OCI-LY7 (cell line): ENCODE results near the gene MRPS23. TPM values are rescaled to one million over a fixed set of nuclear protein-coding genes. Genes with fewer than 3 reads are reported as not detected.

ENCODE experiments used
- BruUV-seq: library from RNA; stranded (reverse); fragments of 400-500 nt; replicated peaks from 2 replicates; lab custom pipeline; 2021; lab: Mats Ljungman, UMichigan
- CTCF ChIA-PET: fragments of 300-600 bp; sonication (Branson Sonifier 250); formaldehyde crosslinking; loops from one replicate; lab custom pipeline; 2022; ENCODE audit warnings: antibody characterized with exemption; ENCODE audit not compliant: unreplicated experiment; lab: Charles Lee
- POLR2A ChIA-PET: fragments of 300-600 bp; sonication (Branson Sonifier 250); formaldehyde crosslinking; loops from one replicate; lab custom pipeline; 2022; ENCODE audit warnings: antibody characterized with exemption; lab: Charles Lee
- DNase-seq: peaks from one replicate; pipeline ENCODE4 v3.0.0-alpha.2; 2015; ENCODE audit warnings: low spot score
- H2AFZ ChIP-seq: fragments of 200-600 bp; sonication (generic), shearing (Covaris generic); 2 replicates; pipeline ENCODE4 v1.6.1; 2014; ENCODE audit warnings: mild to moderate bottlenecking, antibody characterized with exemption, low read length, moderate library complexity
- H3K27ac ChIP-seq: fragments of 200-600 bp; sonication (generic); 2 replicates; pipeline ENCODE4 v1.5.1; 2014; ENCODE audit warnings: mixed run types, low read depth, mild to moderate bottlenecking, moderate library complexity, low read length, inconsistent platforms; ENCODE audit not compliant: poor library complexity, severe bottlenecking
- H3K36me3 ChIP-seq: fragments of 200-600 bp; sonication (generic); 2 replicates; pipeline ENCODE4 v1.6.1; 2014; ENCODE audit warnings: mild to moderate bottlenecking, antibody characterized with exemption, low read length, moderate library complexity, mixed read lengths; ENCODE audit not compliant: insufficient read depth
- H3K4me1 ChIP-seq: fragments of 200-600 bp; sonication (generic); 2 replicates; pipeline ENCODE4 v1.5.1; 2014; ENCODE audit warnings: mild to moderate bottlenecking, low read length; ENCODE audit not compliant: insufficient read depth, poor library complexity, severe bottlenecking
- H3K4me2 ChIP-seq: fragments of 200-600 bp; sonication (generic); 2 replicates; pipeline ENCODE4 v1.6.1; 2014; ENCODE audit warnings: mild to moderate bottlenecking, low read length
- H3K4me3 ChIP-seq: fragments of 200-600 bp; sonication (generic); 2 replicates; pipeline ENCODE4 v1.5.1; 2014; ENCODE audit warnings: mild to moderate bottlenecking, low read depth, low read length; ENCODE audit not compliant: poor library complexity, severe bottlenecking
- H3K79me2 ChIP-seq: fragments of 200-600 bp; sonication (generic); 2 replicates; pipeline ENCODE4 v1.6.1; 2016; ENCODE audit warnings: low read depth, mild to moderate bottlenecking, low read length, moderate library complexity, mixed read lengths; ENCODE audit not compliant: insufficient read depth
- H3K9me2 ChIP-seq: fragments of 200-600 bp; sonication (generic); 2 replicates; pipeline ENCODE4 v1.6.1; 2016; ENCODE audit warnings: mild to moderate bottlenecking, low read length, mixed read lengths; ENCODE audit not compliant: insufficient read depth
- H3K9me3 ChIP-seq: fragments of 200-600 bp; sonication (generic); 2 replicates; pipeline ENCODE4 v1.6.1; 2014; ENCODE audit warnings: mild to moderate bottlenecking, mixed run types, low read length, mixed read lengths
- H4K20me1 ChIP-seq: fragments of 200-600 bp; sonication (generic); 2 replicates; pipeline ENCODE4 v1.6.1; 2014; ENCODE audit warnings: mild to moderate bottlenecking, antibody characterized with exemption, low read length, moderate library complexity, mixed read lengths; ENCODE audit not compliant: insufficient read depth
- EZH2phosphoT487 ChIP-seq: fragments of 200-600 bp; sonication (generic); IDR thresholded peaks from 2 replicates; pipeline ENCODE4 v1.6.1; 2018; ENCODE audit warnings: low read depth, borderline replicate concordance, mild to moderate bottlenecking, mixed run types, antibody characterized with exemption, low read length, moderate library complexity, mixed read lengths
- intact Hi-C: fragments of 100-400 bp; cut with micrococcal nuclease; formaldehyde crosslinking; loops from one replicate; pipeline ENCODE4 v1.10.0; 2022; ENCODE audit not compliant: unreplicated experiment
- total RNA-seq, 2 experiments: library from RNA; depleted of rRNA in 1 of 2; stranded (reverse); fragments of >200 nt in 1 of 2; shearing (Covaris generic) in 1 of 2; gene quantifications; 2 replicates each; pipeline ENCODE4 v1.2.3, GENCODE V29; 2014 to 2022
- TF ChIP-seq, protein P1 (sequence below): fragments of 200-600 bp; sonication (generic); conservative IDR thresholded peaks from 2 replicates; pipeline ENCODE4 v1.5.1; 2014; ENCODE audit warnings: mild to moderate bottlenecking, antibody characterized with exemption, low read length, moderate library complexity, mixed read lengths

Gene MRPS23
- total RNA-seq, 2 experiments from 2014 or later: 50.3 to 73.5 TPM

- POLR2A ChIA-PET: no interaction called here
- Histone ChIP-seq H3K9me3 (no peaks in the 10 kb centered on the region), H3K27ac (no peak overlapping the region), H2AFZ (no peak overlapping the region), H3K79me2 (no peaks in the 10 kb centered on the region), H3K4me2 (peak overlapping the region; percentile 17; the same call in 1 of the 2 replicates), H3K4me3 (no peak overlapping the region), H3K36me3 (peaks cover 10% of the 10 kb centered on the region), H4K20me1 (no peaks in the 10 kb centered on the region), H3K4me1 (peaks cover 5% of the 10 kb centered on the region), H3K9me2 (no peaks in the 10 kb centered on the region)
- BruUV-seq: no TSS peak
- TF ChIP-seq, protein P1, sequence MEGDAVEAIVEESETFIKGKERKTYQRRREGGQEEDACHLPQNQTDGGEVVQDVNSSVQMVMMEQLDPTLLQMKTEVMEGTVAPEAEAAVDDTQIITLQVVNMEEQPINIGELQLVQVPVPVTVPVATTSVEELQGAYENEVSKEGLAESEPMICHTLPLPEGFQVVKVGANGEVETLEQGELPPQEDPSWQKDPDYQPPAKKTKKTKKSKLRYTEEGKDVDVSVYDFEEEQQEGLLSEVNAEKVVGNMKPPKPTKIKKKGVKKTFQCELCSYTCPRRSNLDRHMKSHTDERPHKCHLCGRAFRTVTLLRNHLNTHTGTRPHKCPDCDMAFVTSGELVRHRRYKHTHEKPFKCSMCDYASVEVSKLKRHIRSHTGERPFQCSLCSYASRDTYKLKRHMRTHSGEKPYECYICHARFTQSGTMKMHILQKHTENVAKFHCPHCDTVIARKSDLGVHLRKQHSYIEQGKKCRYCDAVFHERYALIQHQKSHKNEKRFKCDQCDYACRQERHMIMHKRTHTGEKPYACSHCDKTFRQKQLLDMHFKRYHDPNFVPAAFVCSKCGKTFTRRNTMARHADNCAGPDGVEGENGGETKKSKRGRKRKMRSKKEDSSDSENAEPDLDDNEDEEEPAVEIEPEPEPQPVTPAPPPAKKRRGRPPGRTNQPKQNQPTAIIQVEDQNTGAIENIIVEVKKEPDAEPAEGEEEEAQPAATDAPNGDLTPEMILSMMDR: peak; percentile 100
- TF ChIP-seq EZH2phosphoT487: no peak
- intact Hi-C loops: loop anchor here (1.0 kb wide), 1 partner anchor 702 kb away; no protein-coding TSS in a partner anchor
- CTCF ChIA-PET: interaction anchor here (0.6 kb wide), 1 partner anchor 427 kb away, joined by 5 read pairs; no protein-coding TSS in a partner anchor
- peak; percentile 75 for DNase-seq
Measured at GRCh38 chr17:57833179-57833939, 16.5 kb downstream of the MRPS23 start.

- Histone ChIP-seq H2AFZ (no peak overlapping the region), H3K27ac (no peak overlapping the region), H3K4me2 (peak overlapping the region; percentile 17; the same call in 1 of the 2 replicates), H3K9me2 (no peaks in the 10 kb centered on the region), H4K20me1 (no peaks in the 10 kb centered on the region), H3K4me3 (no peak overlapping the region), H3K9me3 (no peaks in the 10 kb centered on the region), H3K36me3 (peaks cover 5% of the 10 kb centered on the region; the same call in 1 of the 2 replicates), H3K79me2 (no peaks in the 10 kb centered on the region), H3K4me1 (peaks cover 5% of the 10 kb centered on the region)
- intact Hi-C loops: loop anchor here (1.0 kb wide), 1 partner anchor 701 kb away; no protein-coding TSS in a partner anchor
- no peak for DNase-seq
- CTCF ChIA-PET: no interaction called here
- POLR2A ChIA-PET: no interaction called here
- TF ChIP-seq, protein P1: no peak
- no peak for TF ChIP-seq EZH2phosphoT487
- BruUV-seq: no TSS peak
Measured at GRCh38 chr17:57832314-57833178, 17.3 kb downstream of the MRPS23 start.
